Osteocyte (in vitro differentiated cells): ENCODE results near the gene NABP1. TPM values are rescaled to one million over a fixed set of nuclear protein-coding genes. Genes with fewer than 3 reads are reported as not detected.
A peak's percentile ranks its signal among the peaks of the same experiment; 100 is the strongest.

Experiments used
- DNase-seq: peaks from one replicate; pipeline ENCODE4 v3.0.0; 2021; ENCODE audit warnings: mixed read lengths; ENCODE audit not compliant: unreplicated experiment; ENCODE audit errors: extremely low spot score
- H3K27ac Mint-ChIP-seq: one replicate; pipeline ENCODE4 v1.8.0; 2021; ENCODE audit warnings: mild to moderate bottlenecking, mixed read lengths; ENCODE audit not compliant: unreplicated experiment
- H3K27me3 Mint-ChIP-seq: one replicate; pipeline ENCODE4 v1.8.0; 2021; ENCODE audit warnings: mixed read lengths; ENCODE audit not compliant: unreplicated experiment
- H3K36me3 Mint-ChIP-seq: one replicate; pipeline ENCODE4 v1.8.0; 2021; ENCODE audit warnings: mixed read lengths; ENCODE audit not compliant: unreplicated experiment
- H3K4me1 Mint-ChIP-seq: one replicate; pipeline ENCODE4 v1.8.0; 2021; ENCODE audit warnings: mixed read lengths; ENCODE audit not compliant: unreplicated experiment
- H3K4me3 Mint-ChIP-seq: one replicate; pipeline ENCODE4 v1.8.0; 2021; ENCODE audit warnings: mild to moderate bottlenecking, moderate library complexity, mixed read lengths; ENCODE audit not compliant: unreplicated experiment
- H3K9me3 Mint-ChIP-seq: one replicate; pipeline ENCODE4 v1.8.0; 2021; ENCODE audit warnings: mixed read lengths; ENCODE audit not compliant: unreplicated experiment
- CTCF ChIP-seq: fragments of 200-600 bp; sonication (generic); IDR thresholded peaks from 2 replicates; pipeline ENCODE4 v1.5.0; 2021; ENCODE audit warnings: antibody characterized with exemption, mild to moderate bottlenecking, moderate library complexity
- total RNA-seq: library from RNA; stranded (reverse); gene quantifications from 2 replicates; pipeline ENCODE4 v1.2.1, GENCODE V29; 2021

Gene NABP1
- total RNA-seq, 1 donor from 2014 or later: 12.2 TPM

DNA sequence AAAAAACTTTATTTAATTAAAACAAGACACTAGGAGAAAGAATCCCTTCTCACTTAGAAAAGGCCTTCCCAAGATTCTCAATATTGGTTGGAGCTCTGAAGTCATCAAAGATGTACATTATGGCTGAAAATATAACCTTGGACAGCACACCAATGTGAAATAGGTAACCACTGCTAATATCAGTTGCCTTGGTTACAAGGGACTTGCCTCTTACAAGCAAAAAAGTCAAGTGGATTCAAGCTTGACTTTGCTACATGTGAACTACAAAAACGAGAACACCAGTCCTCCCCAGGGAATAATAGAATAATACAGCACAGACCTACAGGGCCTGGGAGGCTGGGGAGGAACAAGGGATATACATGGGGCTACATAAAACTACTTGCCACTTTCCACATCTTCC lies 46.1 kb downstream of the NABP1 start:
- H3K9me3 Mint-ChIP-seq: no peaks in the 10 kb centered on the region
- H3K27me3 Mint-ChIP-seq: no peaks in the 10 kb centered on the region
- no peak overlapping the region for H3K4me3 Mint-ChIP-seq
- no peak for TF ChIP-seq CTCF
- no peak overlapping the region for H3K27ac Mint-ChIP-seq
- no peaks in the 10 kb centered on the region for H3K36me3 Mint-ChIP-seq
- no peak for DNase-seq
- H3K4me1 Mint-ChIP-seq: peaks cover 8% of the 10 kb centered on the region

GRCh38 chr2:191728750-191729624 lies 51.1 kb downstream of the NABP1 start:
- no peak for DNase-seq
- Mint-ChIP-seq H3K9me3 (no peaks in the 10 kb centered on the region), H3K27me3 (no peaks in the 10 kb centered on the region), H3K36me3 (no peaks in the 10 kb centered on the region), H3K27ac (no peak overlapping the region), H3K4me3 (no peak overlapping the region), H3K4me1 (peaks cover 7% of the 10 kb centered on the region)
- TF ChIP-seq CTCF: peak; percentile 22

DNA sequence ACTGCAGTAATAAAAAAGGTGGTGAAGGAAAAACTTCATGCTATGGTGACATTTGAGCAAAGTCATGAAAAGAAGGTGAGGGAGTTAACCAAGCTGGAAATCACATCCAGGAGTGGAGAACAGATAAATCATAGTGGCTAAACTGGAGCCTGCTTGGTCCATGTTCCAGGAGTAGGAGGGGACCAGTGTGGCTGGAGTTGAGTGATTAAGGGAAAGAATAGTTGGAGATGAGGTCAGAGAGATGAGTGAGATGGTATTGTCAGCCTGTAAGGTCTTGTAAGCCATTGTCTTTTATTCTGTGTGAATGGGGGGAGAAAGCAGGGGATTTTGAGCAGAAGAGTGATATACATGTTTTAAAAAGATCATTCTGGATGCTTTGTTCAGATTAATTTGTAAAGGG lies 52.3 kb downstream of the NABP1 start:
- Mint-ChIP-seq H3K4me1 (no peaks in the 10 kb centered on the region), H3K27ac (no peak overlapping the region), H3K4me3 (no peak overlapping the region), H3K9me3 (no peaks in the 10 kb centered on the region), H3K27me3 (no peaks in the 10 kb centered on the region), H3K36me3 (no peaks in the 10 kb centered on the region)
- DNase-seq: no peak
- TF ChIP-seq CTCF: no peak

Other genes starting within 250 kb of the NABP1 start
- gene CAVIN2, start 169.0 kb downstream of the NABP1 start, total RNA-seq: 5.3 and 6.6 TPM in 2 replicates